C4-2B (cell line): ENCODE data around the gene MED16.

Source experiments
- ZFX ChIP-seq: fragments of 450-650 bp; IDR thresholded peaks from 2 replicates; pipeline ENCODE4 v1.6.1; 2017
- TF ChIP-seq, protein P1 (sequence below): fragments of 450-650 bp; conservative IDR thresholded peaks from 2 replicates; pipeline ENCODE4 v1.5.1; 2017; ENCODE audit warnings: mild to moderate bottlenecking

DNA sequence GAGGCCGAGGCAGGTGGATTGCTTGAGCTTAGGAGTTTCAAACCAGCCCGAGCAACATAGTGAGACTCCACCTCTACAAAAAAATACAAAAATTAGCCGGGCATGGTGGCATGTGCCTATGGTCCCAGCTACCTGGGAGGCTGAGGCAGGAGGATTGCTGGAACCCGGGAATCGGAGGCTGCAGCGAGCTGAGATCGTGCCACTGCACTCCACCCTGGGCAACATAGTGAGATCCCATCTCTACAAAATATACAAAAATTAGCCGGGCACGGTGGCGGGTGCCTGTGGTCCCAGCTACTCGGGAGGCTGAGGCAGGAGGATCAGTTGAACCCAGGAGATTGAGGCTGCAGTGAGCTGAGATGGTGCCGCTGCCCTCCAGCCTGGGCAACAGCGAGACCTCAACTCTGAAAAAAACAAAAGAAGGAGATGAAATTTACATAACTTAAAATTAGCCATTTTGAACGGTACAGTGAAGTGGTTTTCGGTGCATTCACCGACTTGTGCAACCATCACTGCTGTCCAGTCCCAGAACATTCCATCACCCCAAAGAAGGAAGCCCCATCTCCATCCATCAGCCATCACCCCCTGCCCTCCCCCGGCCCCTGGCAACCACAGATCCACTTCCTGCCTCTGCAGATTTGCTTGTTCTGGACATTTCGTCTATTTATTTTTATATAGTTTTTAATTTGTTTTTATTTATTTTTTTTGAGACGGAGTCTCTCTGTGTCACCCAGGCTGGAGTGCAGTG, 66.9 kb downstream of the MED16 start:
- TF ChIP-seq, protein P1, sequence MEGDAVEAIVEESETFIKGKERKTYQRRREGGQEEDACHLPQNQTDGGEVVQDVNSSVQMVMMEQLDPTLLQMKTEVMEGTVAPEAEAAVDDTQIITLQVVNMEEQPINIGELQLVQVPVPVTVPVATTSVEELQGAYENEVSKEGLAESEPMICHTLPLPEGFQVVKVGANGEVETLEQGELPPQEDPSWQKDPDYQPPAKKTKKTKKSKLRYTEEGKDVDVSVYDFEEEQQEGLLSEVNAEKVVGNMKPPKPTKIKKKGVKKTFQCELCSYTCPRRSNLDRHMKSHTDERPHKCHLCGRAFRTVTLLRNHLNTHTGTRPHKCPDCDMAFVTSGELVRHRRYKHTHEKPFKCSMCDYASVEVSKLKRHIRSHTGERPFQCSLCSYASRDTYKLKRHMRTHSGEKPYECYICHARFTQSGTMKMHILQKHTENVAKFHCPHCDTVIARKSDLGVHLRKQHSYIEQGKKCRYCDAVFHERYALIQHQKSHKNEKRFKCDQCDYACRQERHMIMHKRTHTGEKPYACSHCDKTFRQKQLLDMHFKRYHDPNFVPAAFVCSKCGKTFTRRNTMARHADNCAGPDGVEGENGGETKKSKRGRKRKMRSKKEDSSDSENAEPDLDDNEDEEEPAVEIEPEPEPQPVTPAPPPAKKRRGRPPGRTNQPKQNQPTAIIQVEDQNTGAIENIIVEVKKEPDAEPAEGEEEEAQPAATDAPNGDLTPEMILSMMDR = no peak
- no peak for TF ChIP-seq ZFX
